ENCODE measurements around the gene DYRK4. TPM values are rescaled to one million over a fixed set of nuclear protein-coding genes. Genes with fewer than 3 reads are reported as not detected.

Gene DYRK4
- total RNA-seq, 2 donors from 2014 or later = 10.9 to 16.6 TPM

DNA sequence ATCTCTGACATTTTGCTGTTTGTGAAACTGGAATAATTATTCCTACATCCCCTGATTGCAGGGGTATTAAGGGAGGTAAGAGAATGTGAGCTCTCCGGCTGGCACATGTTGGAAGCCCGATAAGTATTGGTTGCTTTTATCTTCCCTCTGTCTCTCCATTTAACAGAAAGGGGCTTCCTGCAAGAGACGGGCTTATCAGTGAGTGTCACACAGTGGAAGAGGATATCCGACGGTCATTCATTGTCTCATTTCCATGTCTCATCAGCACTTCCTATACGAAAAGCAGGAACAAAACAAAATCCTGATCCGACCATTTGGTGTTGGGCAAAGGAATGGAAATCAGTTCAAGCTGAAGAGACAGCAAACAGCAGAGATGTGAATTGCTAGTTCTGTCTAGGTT, 10.7 kb downstream of the DYRK4 start:
- no peak overlapping the region for H3K4me3 Mint-ChIP-seq
- WGBS, 2 experiments (ENCODE audit: insufficient coverage in 1 of 2, insufficient read length in 1 of 2) = 91 to 100% methylated on average over 2 to 7 of the region's 7 CpGs
- no peak overlapping the region for H3K27ac Mint-ChIP-seq
- Histone ChIP-seq H3K4me3 (ENCODE audit: low read length) (no peak overlapping the region), H3K4me1 (ENCODE audit: control insufficient read depth, insufficient read depth, low read length) (no peaks in the 10 kb centered on the region), H3K9me3 (ENCODE audit: control insufficient read depth, low read length) (no peaks in the 10 kb centered on the region), H3K9ac (ENCODE audit: extremely low read depth, low read length, poor library complexity, severe bottlenecking) (no peak overlapping the region), H3K27ac (ENCODE audit: low read depth, low read length) (no peak overlapping the region), H3K36me3 (ENCODE audit: control insufficient read depth, insufficient read depth, low read length) (no peaks in the 10 kb centered on the region), H3K27me3 (ENCODE audit: control insufficient read depth, insufficient read depth, low read length, poor library complexity, severe bottlenecking) (peaks cover 8% of the 10 kb centered on the region)
- H3K4me1 Mint-ChIP-seq = peaks cover 3% of the 10 kb centered on the region
- no peaks in the 10 kb centered on the region for H3K9me3 Mint-ChIP-seq
- TF ChIP-seq, protein P1, sequence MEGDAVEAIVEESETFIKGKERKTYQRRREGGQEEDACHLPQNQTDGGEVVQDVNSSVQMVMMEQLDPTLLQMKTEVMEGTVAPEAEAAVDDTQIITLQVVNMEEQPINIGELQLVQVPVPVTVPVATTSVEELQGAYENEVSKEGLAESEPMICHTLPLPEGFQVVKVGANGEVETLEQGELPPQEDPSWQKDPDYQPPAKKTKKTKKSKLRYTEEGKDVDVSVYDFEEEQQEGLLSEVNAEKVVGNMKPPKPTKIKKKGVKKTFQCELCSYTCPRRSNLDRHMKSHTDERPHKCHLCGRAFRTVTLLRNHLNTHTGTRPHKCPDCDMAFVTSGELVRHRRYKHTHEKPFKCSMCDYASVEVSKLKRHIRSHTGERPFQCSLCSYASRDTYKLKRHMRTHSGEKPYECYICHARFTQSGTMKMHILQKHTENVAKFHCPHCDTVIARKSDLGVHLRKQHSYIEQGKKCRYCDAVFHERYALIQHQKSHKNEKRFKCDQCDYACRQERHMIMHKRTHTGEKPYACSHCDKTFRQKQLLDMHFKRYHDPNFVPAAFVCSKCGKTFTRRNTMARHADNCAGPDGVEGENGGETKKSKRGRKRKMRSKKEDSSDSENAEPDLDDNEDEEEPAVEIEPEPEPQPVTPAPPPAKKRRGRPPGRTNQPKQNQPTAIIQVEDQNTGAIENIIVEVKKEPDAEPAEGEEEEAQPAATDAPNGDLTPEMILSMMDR (conservative IDR thresholded peaks at IDR 0.05) = no peak
- H3K27me3 Mint-ChIP-seq (ENCODE audit: insufficient read depth) = peaks cover 8% of the 10 kb centered on the region
- no peak for DNase-seq
- no peaks in the 10 kb centered on the region for H3K36me3 Mint-ChIP-seq (ENCODE audit: low read depth)

DNA sequence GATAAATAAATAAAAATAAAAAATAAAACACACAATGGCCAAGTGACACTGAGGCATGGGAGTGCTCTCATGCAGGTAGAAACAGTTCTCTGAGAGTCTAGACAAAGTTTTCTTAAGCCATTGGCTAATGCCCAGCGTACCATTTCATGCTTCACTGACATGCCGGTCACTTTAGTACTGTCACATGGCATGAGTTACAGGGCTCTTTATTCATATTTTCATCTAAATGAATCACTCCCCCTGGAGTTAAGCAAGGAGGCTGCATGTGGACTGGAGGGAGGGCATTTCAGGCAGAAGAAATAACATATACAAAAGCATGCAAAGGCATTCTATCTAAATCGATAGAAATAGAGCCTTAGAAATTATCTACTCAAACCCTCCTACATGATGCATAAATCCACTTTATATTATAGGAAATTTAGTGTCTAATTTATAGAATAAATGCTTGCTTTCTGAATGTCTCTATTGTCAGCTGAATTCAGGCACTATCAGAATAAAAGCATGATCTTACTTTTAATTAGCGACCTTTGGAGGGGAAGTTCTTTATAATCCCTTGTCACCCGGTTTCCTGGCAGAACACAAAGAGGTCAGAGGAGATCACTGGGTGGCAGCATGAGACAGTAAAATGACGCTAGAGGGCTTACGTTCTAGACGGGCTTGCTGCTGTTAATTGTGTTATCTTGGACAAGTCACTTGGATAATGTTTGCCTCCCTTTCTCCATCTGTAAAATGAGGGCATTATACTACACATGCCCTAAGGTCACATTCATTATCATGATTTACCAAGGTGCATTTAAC, 17.5 kb downstream of the DYRK4 start:
- Histone ChIP-seq H3K4me3 (ENCODE audit: low read length) (no peak overlapping the region), H3K27ac (ENCODE audit: low read depth, low read length) (no peak overlapping the region), H3K36me3 (ENCODE audit: control insufficient read depth, insufficient read depth, low read length) (no peaks in the 10 kb centered on the region), H3K9me3 (ENCODE audit: control insufficient read depth, low read length) (no peaks in the 10 kb centered on the region), H3K27me3 (ENCODE audit: control insufficient read depth, insufficient read depth, low read length, poor library complexity, severe bottlenecking) (peaks cover 8% of the 10 kb centered on the region), H3K9ac (ENCODE audit: extremely low read depth, low read length, poor library complexity, severe bottlenecking) (no peak overlapping the region), H3K4me1 (ENCODE audit: control insufficient read depth, insufficient read depth, low read length) (no peaks in the 10 kb centered on the region)
- H3K36me3 Mint-ChIP-seq (ENCODE audit: low read depth) = no peaks in the 10 kb centered on the region
- H3K4me1 Mint-ChIP-seq = peaks cover 2% of the 10 kb centered on the region
- no peak overlapping the region for H3K27ac Mint-ChIP-seq
- TF ChIP-seq, protein P1 (conservative IDR thresholded peaks at IDR 0.05) = peak; percentile 73
- peak; percentile 70 for DNase-seq
- no peak overlapping the region for H3K4me3 Mint-ChIP-seq
- H3K9me3 Mint-ChIP-seq = no peaks in the 10 kb centered on the region
- peaks cover 8% of the 10 kb centered on the region for H3K27me3 Mint-ChIP-seq (ENCODE audit: insufficient read depth)
- 74% methylated on average over 6 to 7 of the region's 8 CpGs for WGBS, 2 experiments (ENCODE audit: insufficient coverage in 1 of 2, insufficient read length in 1 of 2)

DNA sequence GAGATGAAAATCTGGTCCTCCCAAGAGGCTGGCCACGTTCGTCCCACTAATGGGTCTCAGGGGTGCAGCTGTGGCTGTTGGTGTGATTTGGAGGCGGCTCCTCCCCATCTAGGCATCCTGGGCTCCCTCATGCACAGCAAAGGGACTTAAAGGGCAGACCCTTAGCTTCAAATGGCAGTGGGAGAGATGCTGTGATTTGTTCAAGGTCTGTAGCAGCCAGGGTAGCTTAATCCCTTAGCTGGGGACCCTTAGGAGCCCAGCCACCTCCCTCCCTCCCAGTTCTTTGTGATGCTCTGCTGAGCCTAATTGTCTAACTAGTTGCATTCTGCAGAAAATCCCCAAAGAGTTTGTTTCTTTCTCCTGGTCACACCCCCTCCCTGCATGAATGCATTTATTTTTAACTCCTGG, 18.3 kb downstream of the DYRK4 start:
- DNase-seq = no peak
- Histone ChIP-seq H3K9ac (ENCODE audit: extremely low read depth, low read length, poor library complexity, severe bottlenecking) (no peak overlapping the region), H3K9me3 (ENCODE audit: control insufficient read depth, low read length) (no peaks in the 10 kb centered on the region), H3K36me3 (ENCODE audit: control insufficient read depth, insufficient read depth, low read length) (no peaks in the 10 kb centered on the region), H3K27me3 (ENCODE audit: control insufficient read depth, insufficient read depth, low read length, poor library complexity, severe bottlenecking) (peaks cover 8% of the 10 kb centered on the region), H3K4me3 (ENCODE audit: low read length) (no peak overlapping the region), H3K4me1 (ENCODE audit: control insufficient read depth, insufficient read depth, low read length) (no peaks in the 10 kb centered on the region), H3K27ac (ENCODE audit: low read depth, low read length) (no peak overlapping the region)
- TF ChIP-seq, protein P1 (conservative IDR thresholded peaks at IDR 0.05) = no peak
- H3K36me3 Mint-ChIP-seq (ENCODE audit: low read depth) = no peaks in the 10 kb centered on the region
- H3K27me3 Mint-ChIP-seq (ENCODE audit: insufficient read depth) = peaks cover 8% of the 10 kb centered on the region
- 80 to 86% methylated on average over 3 of the region's 3 CpGs for WGBS, 2 experiments (ENCODE audit: insufficient coverage in 1 of 2, insufficient read length in 1 of 2)
- H3K27ac Mint-ChIP-seq = no peak overlapping the region
- H3K4me1 Mint-ChIP-seq = peaks cover 2% of the 10 kb centered on the region
- no peak overlapping the region for H3K4me3 Mint-ChIP-seq
- H3K9me3 Mint-ChIP-seq = peaks cover 4% of the 10 kb centered on the region

All from endodermal cell (in vitro differentiated cells).